ENCODE data around the gene NUTM2E. TPM values are rescaled to one million over a fixed set of nuclear protein-coding genes. Genes with fewer than 3 reads are reported as not detected.
"Not testable (repeated sequence)": the region's sequence is repeated elsewhere in the genome, so short reads cannot be mapped to it uniquely, and the experiment has no call there.

NUTM2E gene
- total RNA-seq, 2 experiments from 2014 or later = 0.19 TPM; not detected in 1

GRCh38 chr10:79838441-79838840 is 11.9 kb downstream of the NUTM2E start:
- H3K4me3 ChIP-seq (ENCODE audit: low read depth, low read length, poor library complexity, severe bottlenecking); H3K4me2 ChIP-seq (ENCODE audit: low read length); H4K20me1 ChIP-seq (ENCODE audit: insufficient read depth, low read length); H3K9me3 ChIP-seq (ENCODE audit: low read length); H3K4me1 ChIP-seq (ENCODE audit: insufficient read depth, low read length, poor library complexity, severe bottlenecking); H2AFZ ChIP-seq (ENCODE audit: low read length); H3K9me2 ChIP-seq (ENCODE audit: insufficient read depth, low read length); DNase-seq (ENCODE audit: low spot score); CTCF ChIA-PET (ENCODE audit: unreplicated experiment); intact Hi-C loops (cut with micrococcal nuclease; ENCODE audit: unreplicated experiment); H3K36me3 ChIP-seq (ENCODE audit: insufficient read depth, low read length); H3K79me2 ChIP-seq (ENCODE audit: insufficient read depth, low read depth, low read length); POLR2A ChIA-PET; BruUV-seq (replicated peaks); H3K27ac ChIP-seq (ENCODE audit: low read depth, low read length, poor library complexity, severe bottlenecking): not testable (repeated sequence)

- DNase-seq (ENCODE audit: low spot score); H3K36me3 ChIP-seq (ENCODE audit: insufficient read depth, low read length); H3K27ac ChIP-seq (ENCODE audit: low read depth, low read length, poor library complexity, severe bottlenecking); BruUV-seq (replicated peaks); H4K20me1 ChIP-seq (ENCODE audit: insufficient read depth, low read length); H3K9me2 ChIP-seq (ENCODE audit: insufficient read depth, low read length); H3K4me3 ChIP-seq (ENCODE audit: low read depth, low read length, poor library complexity, severe bottlenecking); H3K4me1 ChIP-seq (ENCODE audit: insufficient read depth, low read length, poor library complexity, severe bottlenecking); CTCF ChIA-PET (ENCODE audit: unreplicated experiment); H3K4me2 ChIP-seq (ENCODE audit: low read length); POLR2A ChIA-PET; H3K9me3 ChIP-seq (ENCODE audit: low read length); intact Hi-C loops (cut with micrococcal nuclease; ENCODE audit: unreplicated experiment); H3K79me2 ChIP-seq (ENCODE audit: insufficient read depth, low read depth, low read length); H2AFZ ChIP-seq (ENCODE audit: low read length): not testable (repeated sequence)
Measured at GRCh38 chr10:79853191-79853854, 26.8 kb downstream of the NUTM2E start.

- H3K4me1 ChIP-seq (ENCODE audit: insufficient read depth, low read length, poor library complexity, severe bottlenecking); H3K4me2 ChIP-seq (ENCODE audit: low read length); intact Hi-C loops (cut with micrococcal nuclease; ENCODE audit: unreplicated experiment); DNase-seq (ENCODE audit: low spot score); H3K79me2 ChIP-seq (ENCODE audit: insufficient read depth, low read depth, low read length); CTCF ChIA-PET (ENCODE audit: unreplicated experiment); BruUV-seq (replicated peaks); H4K20me1 ChIP-seq (ENCODE audit: insufficient read depth, low read length); H3K9me3 ChIP-seq (ENCODE audit: low read length); POLR2A ChIA-PET; H2AFZ ChIP-seq (ENCODE audit: low read length); H3K36me3 ChIP-seq (ENCODE audit: insufficient read depth, low read length); H3K4me3 ChIP-seq (ENCODE audit: low read depth, low read length, poor library complexity, severe bottlenecking); H3K27ac ChIP-seq (ENCODE audit: low read depth, low read length, poor library complexity, severe bottlenecking); H3K9me2 ChIP-seq (ENCODE audit: insufficient read depth, low read length): not testable (repeated sequence)
Measured at GRCh38 chr10:79862269-79862668, 35.7 kb downstream of the NUTM2E start.

- H3K79me2 ChIP-seq (ENCODE audit: insufficient read depth, low read depth, low read length); H3K4me1 ChIP-seq (ENCODE audit: insufficient read depth, low read length, poor library complexity, severe bottlenecking); H4K20me1 ChIP-seq (ENCODE audit: insufficient read depth, low read length); H3K27ac ChIP-seq (ENCODE audit: low read depth, low read length, poor library complexity, severe bottlenecking); H3K9me3 ChIP-seq (ENCODE audit: low read length); intact Hi-C loops (cut with micrococcal nuclease; ENCODE audit: unreplicated experiment); POLR2A ChIA-PET; BruUV-seq (replicated peaks); H3K36me3 ChIP-seq (ENCODE audit: insufficient read depth, low read length); H3K4me2 ChIP-seq (ENCODE audit: low read length); H2AFZ ChIP-seq (ENCODE audit: low read length); DNase-seq (ENCODE audit: low spot score); H3K4me3 ChIP-seq (ENCODE audit: low read depth, low read length, poor library complexity, severe bottlenecking); CTCF ChIA-PET (ENCODE audit: unreplicated experiment); H3K9me2 ChIP-seq (ENCODE audit: insufficient read depth, low read length): not testable (repeated sequence)
Measured at GRCh38 chr10:79862803-79863202, 36.3 kb downstream of the NUTM2E start.

GRCh38 chr10:79866903-79867551 is 40.5 kb downstream of the NUTM2E start:
- CTCF ChIA-PET (ENCODE audit: unreplicated experiment); H3K9me3 ChIP-seq (ENCODE audit: low read length); H3K36me3 ChIP-seq (ENCODE audit: insufficient read depth, low read length); H3K4me2 ChIP-seq (ENCODE audit: low read length); POLR2A ChIA-PET; H3K4me3 ChIP-seq (ENCODE audit: low read depth, low read length, poor library complexity, severe bottlenecking); H3K79me2 ChIP-seq (ENCODE audit: insufficient read depth, low read depth, low read length); H2AFZ ChIP-seq (ENCODE audit: low read length); H3K27ac ChIP-seq (ENCODE audit: low read depth, low read length, poor library complexity, severe bottlenecking); DNase-seq (ENCODE audit: low spot score); H3K4me1 ChIP-seq (ENCODE audit: insufficient read depth, low read length, poor library complexity, severe bottlenecking); BruUV-seq (replicated peaks); H3K9me2 ChIP-seq (ENCODE audit: insufficient read depth, low read length); intact Hi-C loops (cut with micrococcal nuclease; ENCODE audit: unreplicated experiment); H4K20me1 ChIP-seq (ENCODE audit: insufficient read depth, low read length): not testable (repeated sequence)

GRCh38 chr10:79868023-79868422 is 41.5 kb downstream of the NUTM2E start:
- H3K79me2 ChIP-seq (ENCODE audit: insufficient read depth, low read depth, low read length); H3K9me2 ChIP-seq (ENCODE audit: insufficient read depth, low read length); H4K20me1 ChIP-seq (ENCODE audit: insufficient read depth, low read length); CTCF ChIA-PET (ENCODE audit: unreplicated experiment); H3K4me1 ChIP-seq (ENCODE audit: insufficient read depth, low read length, poor library complexity, severe bottlenecking); BruUV-seq (replicated peaks); intact Hi-C loops (cut with micrococcal nuclease; ENCODE audit: unreplicated experiment); H3K36me3 ChIP-seq (ENCODE audit: insufficient read depth, low read length); H3K4me2 ChIP-seq (ENCODE audit: low read length); DNase-seq (ENCODE audit: low spot score); H3K9me3 ChIP-seq (ENCODE audit: low read length); POLR2A ChIA-PET; H3K27ac ChIP-seq (ENCODE audit: low read depth, low read length, poor library complexity, severe bottlenecking); H2AFZ ChIP-seq (ENCODE audit: low read length); H3K4me3 ChIP-seq (ENCODE audit: low read depth, low read length, poor library complexity, severe bottlenecking): not testable (repeated sequence)

All from OCI-LY7 (cell line).